Cardiac fibroblast (primary cell): Measurements from ENCODE around the gene NUAK1.

Experiments used
- DNase-seq, 2 donors: peaks; one replicate each; pipeline versions ENCODE4 v3.0.0 to v3.0.0-alpha.2; 2010; ENCODE audit warnings: low read depth in 2 of 2
- H3K4me3 ChIP-seq, 2 donors: replicated peaks in 1 of 2; 1 replicate in 1 of 2; 2 replicates in 1 of 2; pipeline ENCODE4 v1.5.1; 2011; ENCODE audit warnings: low read depth in 2 of 2, low read length in 2 of 2, mild to moderate bottlenecking in 2 of 2, moderate library complexity in 1 of 2
- CTCF ChIP-seq: IDR thresholded peaks from one replicate; pipeline ENCODE4 v1.5.1; 2011; ENCODE audit warnings: low read depth, mild to moderate bottlenecking, low read length, inconsistent platforms

The NUAK1 gene

GRCh38 chr12:106106061-106106566, 32.6 kb downstream of the NUAK1 start:
- H3K4me3 ChIP-seq = no peak overlapping the region
- TF ChIP-seq CTCF = no peak
- DNase-seq = peak in 1 of 2 donors; percentile 44

GRCh38 chr12:106101803-106102202, 37.0 kb downstream of the NUAK1 start:
- no peak overlapping the region for H3K4me3 ChIP-seq
- no peak for DNase-seq
- no peak for TF ChIP-seq CTCF

GRCh38 chr12:106098691-106099200, 40.0 kb downstream of the NUAK1 start:
- H3K4me3 ChIP-seq = no peak overlapping the region
- no peak for TF ChIP-seq CTCF
- no peak for DNase-seq

GRCh38 chr12:106097011-106097410, 41.7 kb downstream of the NUAK1 start:
- no peak for TF ChIP-seq CTCF
- H3K4me3 ChIP-seq = no peak overlapping the region
- no peak for DNase-seq

- no peak for TF ChIP-seq CTCF
- no peak overlapping the region for H3K4me3 ChIP-seq
- no peak for DNase-seq
Observed at GRCh38 chr12:106096376-106096775, 42.4 kb downstream of the NUAK1 start.

GRCh38 chr12:106094304-106094703, 44.5 kb downstream of the NUAK1 start:
- TF ChIP-seq CTCF = no peak
- DNase-seq = no peak
- H3K4me3 ChIP-seq = no peak overlapping the region

GRCh38 chr12:106093246-106093645, 45.5 kb downstream of the NUAK1 start:
- TF ChIP-seq CTCF = no peak
- no peak for DNase-seq
- H3K4me3 ChIP-seq = no peak overlapping the region
